ENCODE measurements around the gene LRBA.

The LRBA gene

DNA sequence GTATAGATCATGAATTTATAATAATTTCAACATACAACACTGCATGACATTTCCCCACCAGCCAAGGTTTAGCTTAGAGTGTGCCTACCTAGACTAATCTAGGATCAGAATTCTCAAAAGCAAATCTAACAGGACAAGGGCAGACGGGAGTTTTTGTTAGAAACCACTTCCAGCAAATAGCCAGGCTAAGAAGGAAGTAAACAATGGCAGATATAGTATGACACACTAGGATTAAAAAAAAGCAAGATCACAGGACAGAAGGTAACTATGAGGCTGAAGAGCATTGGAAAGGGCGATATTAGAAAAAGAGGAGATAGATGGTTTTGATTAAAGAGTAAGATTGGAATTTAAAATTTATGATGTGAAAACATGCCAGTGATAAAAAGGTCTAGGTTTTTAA, 124.8 kb downstream of the LRBA start:
- TF ChIP-seq, protein P1, sequence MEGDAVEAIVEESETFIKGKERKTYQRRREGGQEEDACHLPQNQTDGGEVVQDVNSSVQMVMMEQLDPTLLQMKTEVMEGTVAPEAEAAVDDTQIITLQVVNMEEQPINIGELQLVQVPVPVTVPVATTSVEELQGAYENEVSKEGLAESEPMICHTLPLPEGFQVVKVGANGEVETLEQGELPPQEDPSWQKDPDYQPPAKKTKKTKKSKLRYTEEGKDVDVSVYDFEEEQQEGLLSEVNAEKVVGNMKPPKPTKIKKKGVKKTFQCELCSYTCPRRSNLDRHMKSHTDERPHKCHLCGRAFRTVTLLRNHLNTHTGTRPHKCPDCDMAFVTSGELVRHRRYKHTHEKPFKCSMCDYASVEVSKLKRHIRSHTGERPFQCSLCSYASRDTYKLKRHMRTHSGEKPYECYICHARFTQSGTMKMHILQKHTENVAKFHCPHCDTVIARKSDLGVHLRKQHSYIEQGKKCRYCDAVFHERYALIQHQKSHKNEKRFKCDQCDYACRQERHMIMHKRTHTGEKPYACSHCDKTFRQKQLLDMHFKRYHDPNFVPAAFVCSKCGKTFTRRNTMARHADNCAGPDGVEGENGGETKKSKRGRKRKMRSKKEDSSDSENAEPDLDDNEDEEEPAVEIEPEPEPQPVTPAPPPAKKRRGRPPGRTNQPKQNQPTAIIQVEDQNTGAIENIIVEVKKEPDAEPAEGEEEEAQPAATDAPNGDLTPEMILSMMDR (conservative IDR thresholded peaks at IDR 0.05; ENCODE audit: low read depth), result no peak
- H3K27ac ChIP-seq, result no peak overlapping the region
- POLR2A ChIA-PET (ENCODE audit: low non-redundant PET), result no interaction called here
- DNase-seq (ENCODE audit: low spot score), result no peak
- CTCF ChIA-PET, result interaction anchor here (0.7 kb wide), 1 partner anchor 1983 kb away, joined by 3 read pairs; no protein-coding TSS in a partner anchor

DNA sequence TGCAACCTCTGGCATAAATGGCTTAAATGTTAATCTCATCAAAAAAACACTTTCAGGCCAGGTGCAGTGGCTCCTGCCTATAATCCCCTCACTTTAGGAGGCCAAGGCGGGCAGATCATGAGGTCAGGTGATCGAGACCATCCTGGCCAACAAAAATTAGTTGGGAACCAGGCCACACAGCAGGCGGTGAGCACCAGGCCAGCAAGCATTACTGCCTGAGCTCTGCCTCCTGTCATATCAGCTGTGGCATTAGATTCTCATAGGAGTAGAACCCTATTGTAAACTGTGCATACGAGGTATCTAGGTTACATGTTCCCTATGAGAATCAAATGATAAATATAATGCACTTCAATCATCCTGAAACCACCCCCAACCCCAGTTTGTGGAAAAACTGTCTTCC, 125.8 kb downstream of the LRBA start:
- no peak for DNase-seq (ENCODE audit: low spot score)
- TF ChIP-seq, protein P1 (conservative IDR thresholded peaks at IDR 0.05; ENCODE audit: low read depth), result no peak
- CTCF ChIA-PET, result interaction anchor here (0.7 to 0.8 kb wide), 2 partner anchors 23 to 30 kb away, joined by 6 read pairs; no protein-coding TSS in a partner anchor
- no peak overlapping the region for H3K27ac ChIP-seq
- POLR2A ChIA-PET (ENCODE audit: low non-redundant PET), result no interaction called here

DNA sequence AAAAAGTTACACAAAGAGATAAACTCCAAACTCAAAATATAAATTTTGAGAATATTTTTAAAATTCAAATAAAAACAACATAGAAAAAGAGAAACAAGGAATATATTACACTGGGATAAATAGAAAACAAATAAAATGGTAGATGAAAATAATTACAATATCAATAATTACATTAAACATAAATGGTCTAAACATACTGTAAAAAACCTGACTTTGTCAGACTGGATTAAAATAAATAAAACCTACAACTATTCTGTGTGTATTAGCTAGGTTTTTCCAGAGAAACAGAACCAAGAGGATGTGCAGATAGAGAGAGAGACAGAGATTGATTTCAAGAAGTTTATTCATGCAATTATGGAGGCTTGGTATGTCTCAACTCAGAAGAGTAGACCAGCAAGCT, 126.5 kb downstream of the LRBA start:
- TF ChIP-seq, protein P1 (conservative IDR thresholded peaks at IDR 0.05; ENCODE audit: low read depth), result no peak
- no peak for DNase-seq (ENCODE audit: low spot score)
- POLR2A ChIA-PET (ENCODE audit: low non-redundant PET), result no interaction called here
- no peak overlapping the region for H3K27ac ChIP-seq
- CTCF ChIA-PET, result interaction anchor here (0.7 kb wide), 1 partner anchor 31 kb away, joined by 6 read pairs; no protein-coding TSS in a partner anchor

DNA sequence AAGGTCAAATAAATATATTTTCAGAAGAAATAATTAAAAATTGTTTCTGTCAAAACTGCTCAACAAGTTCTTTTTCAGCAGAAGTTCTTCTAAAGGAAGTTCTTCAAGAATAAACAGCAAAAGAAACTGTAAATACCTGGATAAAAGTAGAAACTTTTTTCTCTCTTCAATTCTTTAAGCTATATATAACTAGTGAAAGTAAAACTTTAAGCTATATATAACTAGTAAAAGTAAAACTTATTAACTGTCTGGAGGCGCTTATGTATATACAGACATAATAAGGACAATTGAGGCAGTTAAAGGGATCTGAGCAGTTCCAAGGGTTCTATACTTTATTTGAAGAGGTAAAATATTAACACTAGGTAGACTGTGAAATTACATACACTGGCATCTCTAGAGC, 126.9 kb downstream of the LRBA start:
- ChIA-PET POLR2A (ENCODE audit: low non-redundant PET) (no interaction called here), CTCF (interaction anchor here (0.6 kb wide), 1 partner anchor 581 kb away, joined by 3 read pairs; no protein-coding TSS in a partner anchor)
- H3K27ac ChIP-seq, result no peak overlapping the region
- DNase-seq (ENCODE audit: low spot score), result no peak
- TF ChIP-seq, protein P1 (conservative IDR thresholded peaks at IDR 0.05; ENCODE audit: low read depth), result no peak

DNA sequence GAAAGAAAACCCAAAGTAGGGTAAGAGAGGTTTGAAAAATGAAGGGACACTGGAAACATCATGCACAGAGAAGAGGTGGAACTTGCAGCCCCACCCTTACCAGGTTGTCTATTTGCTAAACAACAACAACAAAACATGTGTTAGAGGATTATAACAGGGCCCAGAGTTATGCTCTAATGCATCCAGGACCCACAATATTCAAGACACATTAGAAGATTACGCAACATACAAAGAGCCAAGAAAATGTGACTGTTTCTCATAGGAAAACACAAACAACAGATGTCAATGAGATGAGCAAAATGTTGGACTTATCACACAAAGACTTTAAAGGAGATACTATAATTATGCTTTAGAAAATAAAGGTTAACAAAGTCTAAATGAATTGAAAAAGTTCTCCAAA, 128.5 kb downstream of the LRBA start:
- DNase-seq (ENCODE audit: low spot score), result no peak
- ChIA-PET CTCF (no interaction called here), POLR2A (ENCODE audit: low non-redundant PET) (no interaction called here)
- H3K27ac ChIP-seq, result no peak overlapping the region
- TF ChIP-seq, protein P1 (conservative IDR thresholded peaks at IDR 0.05; ENCODE audit: low read depth), result no peak

DNA sequence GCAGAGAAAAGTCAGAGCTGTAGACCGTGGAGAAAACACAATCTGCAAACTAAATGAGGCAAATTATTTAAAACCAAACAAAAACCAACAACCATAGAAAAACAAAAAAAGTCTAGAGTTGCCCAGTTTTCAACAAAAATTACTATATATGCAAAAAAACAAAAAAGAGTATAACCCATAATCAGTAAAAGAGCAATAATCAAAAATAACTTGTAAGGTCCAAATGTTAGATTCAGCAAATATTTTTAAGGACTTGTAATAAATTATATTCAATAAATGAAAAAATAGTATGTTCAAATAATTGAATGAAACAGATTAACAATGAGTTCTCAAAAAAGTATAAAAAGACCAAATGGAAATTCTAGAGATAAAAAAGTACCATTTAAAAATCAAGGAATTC, 130.5 kb downstream of the LRBA start:
- no peak overlapping the region for H3K27ac ChIP-seq
- TF ChIP-seq, protein P1 (conservative IDR thresholded peaks at IDR 0.05; ENCODE audit: low read depth), result no peak
- DNase-seq (ENCODE audit: low spot score), result no peak
- POLR2A ChIA-PET (ENCODE audit: low non-redundant PET), result no interaction called here
- CTCF ChIA-PET, result interaction anchor here (0.6 kb wide), 1 partner anchor 1102 kb away, joined by 3 read pairs; no protein-coding TSS in a partner anchor

Data from RWPE1 (cell line).